Superior temporal gyrus (tissue), 1 donor: ENCODE results near the gene CTDP1.

Source experiments
- DNase-seq: peaks from one replicate; pipeline ENCODE4 v3.0.0-alpha.2; 2016; ENCODE audit errors: extremely low spot score

Gene CTDP1

DNA sequence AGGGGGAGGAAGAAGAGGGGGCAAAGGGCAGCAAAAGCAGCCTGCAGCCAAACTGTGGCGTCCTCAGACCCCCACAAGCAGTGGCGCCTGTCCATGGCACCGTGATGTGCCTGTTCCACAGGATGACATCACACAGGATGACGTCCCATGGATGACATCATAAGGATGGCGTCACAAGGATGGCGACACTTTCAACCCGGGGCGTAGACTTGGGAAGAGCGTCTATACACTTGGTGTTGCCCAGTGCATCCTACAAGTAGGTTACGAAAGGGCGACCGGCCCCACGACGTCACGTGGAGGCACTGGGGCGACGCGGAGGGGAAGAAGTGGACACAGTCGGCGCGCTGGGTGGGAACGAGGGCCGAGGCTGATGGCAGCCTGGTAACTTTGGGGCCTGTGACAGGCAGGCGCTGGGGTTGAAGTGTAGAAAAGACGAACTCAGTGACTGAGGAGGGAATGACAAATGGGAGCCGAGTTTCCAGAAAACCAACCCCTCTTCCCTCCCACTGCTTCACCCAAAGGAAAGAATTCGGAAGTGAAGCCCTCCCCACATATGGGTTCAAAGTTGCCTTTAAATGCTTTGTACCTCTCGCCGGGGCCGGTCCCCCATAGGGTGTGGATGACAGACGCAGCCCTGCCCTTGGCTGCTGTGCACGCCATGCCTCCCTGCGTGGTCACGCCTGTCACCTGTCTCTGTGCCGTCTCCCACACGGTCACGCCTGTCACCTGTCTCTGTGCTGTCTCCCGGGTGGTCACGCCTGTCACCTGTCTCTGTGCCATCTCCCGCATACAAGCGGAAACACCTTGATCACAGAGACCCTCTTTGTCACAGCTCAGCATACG is 104.7 kb downstream of the CTDP1 start:
- no peak for DNase-seq

GRCh38 chr18:79784965-79785770 is 105.6 kb downstream of the CTDP1 start:
- DNase-seq = no peak

DNA sequence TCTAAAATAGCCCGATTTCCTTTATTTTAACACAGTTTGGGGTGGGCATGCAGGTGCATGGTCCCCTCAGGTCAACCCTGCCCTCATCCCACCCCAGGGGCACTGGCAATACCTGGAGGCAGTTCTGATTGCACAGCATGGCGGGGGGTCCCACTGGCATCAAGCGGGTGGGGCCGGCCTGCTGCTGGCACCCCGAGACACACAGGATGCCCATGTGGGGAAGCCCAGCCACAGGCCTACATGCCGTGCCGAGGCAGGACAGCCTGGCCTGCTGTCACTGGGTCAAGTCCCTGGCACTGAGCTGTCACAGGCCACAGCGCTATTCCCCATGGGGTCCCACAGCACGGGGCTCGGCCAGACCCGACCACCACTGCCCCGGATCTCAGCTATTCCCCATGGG is 106.2 kb downstream of the CTDP1 start:
- no peak for DNase-seq

GRCh38 chr18:79786304-79786703 is 106.7 kb downstream of the CTDP1 start:
- DNase-seq = no peak

- no peak for DNase-seq
Observed at GRCh38 chr18:79786786-79787526, 107.4 kb downstream of the CTDP1 start.

DNA sequence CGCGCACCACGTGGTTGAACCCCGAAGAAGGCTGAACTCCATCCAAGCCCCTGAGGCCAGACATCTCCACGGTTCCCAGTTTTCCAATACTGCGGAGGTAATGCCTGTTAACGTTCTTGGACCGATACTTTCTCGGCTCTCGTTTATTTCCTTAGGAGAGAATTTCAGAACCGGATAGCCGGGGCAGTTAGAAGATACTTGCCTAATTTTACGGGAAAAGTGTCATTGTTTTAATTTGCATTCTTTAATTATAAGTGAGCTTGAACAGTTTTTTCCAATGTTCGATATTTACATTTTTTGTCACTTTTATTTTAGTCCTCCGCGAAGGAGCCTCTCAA is 107.9 kb downstream of the CTDP1 start:
- no peak for DNase-seq

- DNase-seq = no peak
Observed at GRCh38 chr18:79787865-79788733, 108.5 kb downstream of the CTDP1 start.

DNA sequence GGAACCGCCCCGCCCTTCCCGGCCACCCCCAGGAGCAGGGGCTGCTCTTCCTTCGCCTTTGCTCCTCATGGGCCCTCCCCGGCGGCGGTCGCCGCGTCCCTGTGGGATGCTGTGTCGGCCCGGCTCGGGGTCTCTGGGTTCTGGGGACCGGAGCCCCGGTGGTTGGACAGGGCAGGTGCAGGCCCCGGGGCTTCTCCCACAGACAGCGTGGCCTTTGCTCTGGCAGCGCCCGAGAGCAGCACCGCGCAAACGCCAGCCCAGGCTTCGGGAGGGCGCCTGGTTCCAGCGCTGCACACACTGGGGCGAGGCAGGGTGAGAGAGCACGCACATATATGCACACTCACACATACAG is 109.1 kb downstream of the CTDP1 start:
- no peak for DNase-seq

DNA sequence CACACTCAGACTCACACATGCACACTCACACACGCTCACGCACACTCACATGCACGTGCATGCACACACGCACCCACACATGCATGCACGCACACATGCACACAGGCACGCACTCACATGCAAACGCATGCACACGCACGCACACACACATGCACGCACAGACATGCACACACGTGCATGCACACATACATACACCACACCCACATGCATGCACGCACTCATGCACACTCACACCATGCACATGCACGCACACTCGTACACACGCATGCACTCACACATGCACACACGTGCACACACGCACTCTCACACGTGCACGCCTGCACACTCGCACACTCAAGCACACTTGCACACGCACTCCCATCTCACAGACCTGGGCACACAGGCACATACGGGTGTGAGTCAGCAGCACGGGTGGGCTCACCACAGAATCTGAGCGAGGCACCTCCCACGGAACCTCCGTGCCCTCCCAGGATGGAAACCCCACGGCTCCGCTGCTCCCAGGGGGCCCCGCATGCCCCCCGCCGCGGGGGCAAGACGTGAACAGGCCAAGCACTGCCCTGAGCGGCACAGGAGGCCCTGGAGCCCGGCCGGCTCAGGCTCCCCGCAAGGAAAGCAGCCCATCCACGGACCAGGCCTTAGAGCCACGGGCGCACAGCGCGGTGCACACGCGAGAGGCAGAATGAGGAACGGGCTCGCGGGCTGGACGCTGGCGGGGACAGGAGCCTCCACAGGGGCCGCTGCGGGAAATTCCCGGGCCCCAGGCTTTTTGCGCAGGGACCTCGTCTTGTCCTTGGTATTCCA is 109.7 kb downstream of the CTDP1 start:
- DNase-seq = no peak

GRCh38 chr18:79789901-79790890 is 110.6 kb downstream of the CTDP1 start:
- DNase-seq = no peak

GRCh38 chr18:79790996-79791972 is 111.7 kb downstream of the CTDP1 start:
- no peak for DNase-seq

- no peak for DNase-seq
Observed at GRCh38 chr18:79792096-79792987, 112.7 kb downstream of the CTDP1 start.

DNA sequence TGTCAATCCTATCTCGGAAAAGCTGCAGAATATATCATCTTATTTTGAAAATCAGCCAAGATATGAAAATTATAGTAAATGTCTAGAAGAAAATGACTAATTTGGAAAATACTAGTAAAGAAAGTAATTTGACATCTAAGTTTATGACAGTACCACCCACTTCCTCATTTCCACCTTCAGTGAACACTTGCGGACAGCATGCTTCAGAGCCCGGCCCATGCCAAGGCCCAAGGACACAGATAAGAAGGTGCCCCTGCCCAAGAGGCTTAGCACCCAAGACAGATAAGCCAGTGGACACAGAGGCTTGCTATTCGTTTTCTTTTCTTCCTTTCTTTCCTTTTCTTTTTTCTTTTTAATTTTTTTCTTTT is 113.4 kb downstream of the CTDP1 start:
- DNase-seq = no peak

DNA sequence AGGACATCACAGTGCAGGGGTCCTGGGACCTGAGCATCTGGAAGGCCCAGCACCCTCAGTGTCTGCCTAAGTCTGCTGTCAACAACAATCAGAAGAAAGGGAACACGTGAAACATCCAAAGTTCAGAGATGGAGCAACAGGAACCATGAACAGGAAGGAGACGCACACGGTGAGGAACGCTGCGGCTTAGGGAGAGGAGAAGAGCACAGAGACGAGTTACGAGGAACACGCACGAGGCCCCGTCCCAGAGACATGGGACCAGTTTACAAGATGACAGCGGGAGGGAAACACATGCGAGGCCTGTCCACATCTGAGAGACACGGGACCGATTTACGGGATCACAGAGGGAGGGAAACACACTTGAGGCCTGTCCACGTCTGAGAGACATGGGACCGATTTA is 115.2 kb downstream of the CTDP1 start:
- DNase-seq = no peak

DNA sequence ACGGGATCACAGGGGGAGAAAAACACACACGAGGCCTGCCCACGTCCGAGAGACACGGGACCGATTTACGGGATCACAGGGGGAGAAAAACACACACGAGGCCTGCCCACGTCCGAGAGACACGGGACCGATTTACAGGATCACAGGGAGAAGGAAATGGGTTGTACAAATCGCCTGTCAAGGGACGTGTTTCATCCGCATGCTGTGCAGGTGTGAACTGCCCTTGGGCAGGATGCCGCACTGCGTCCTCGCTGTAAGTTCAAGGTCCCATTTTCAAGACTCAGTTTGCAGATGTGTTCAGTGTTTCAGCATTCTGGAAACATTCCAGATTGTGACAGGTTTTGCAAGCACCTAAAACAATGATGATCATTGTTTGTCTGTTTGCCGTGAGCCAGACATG is 115.8 kb downstream of the CTDP1 start:
- no peak for DNase-seq

DNA sequence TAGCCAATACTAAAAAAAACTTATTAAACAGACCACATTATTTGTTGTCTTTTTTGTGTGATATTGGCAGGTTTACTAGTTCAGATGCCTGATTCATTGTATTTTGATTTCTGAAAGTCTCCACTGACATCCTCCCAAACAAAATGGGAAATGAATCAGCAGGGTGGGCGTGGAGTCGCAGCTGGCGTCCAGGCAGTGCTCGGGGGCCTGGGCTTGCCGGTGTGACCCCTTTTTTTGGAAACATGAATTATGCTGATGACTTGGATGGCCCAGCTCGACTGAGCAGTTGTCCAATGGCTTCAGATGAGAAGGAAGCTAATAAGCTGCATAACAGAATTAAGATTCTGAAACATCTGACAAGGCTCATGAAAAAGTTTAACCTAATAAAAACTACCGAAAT is 116.4 kb downstream of the CTDP1 start:
- DNase-seq = no peak
